Ishikawa (cell line): ENCODE data around the gene POLR3K.

Experiments
- CREB1 ChIP-seq: IDR thresholded peaks from 2 replicates; pipeline ENCODE4 v1.6.1; 2012; ENCODE audit warnings: low read depth
- EGR1 ChIP-seq: IDR thresholded peaks from 2 replicates; pipeline ENCODE4 v1.6.1; 2012
- EP300 ChIP-seq: IDR thresholded peaks from 2 replicates; pipeline ENCODE4 v1.6.1; 2012; ENCODE audit warnings: borderline replicate concordance
- RAD21 ChIP-seq: IDR thresholded peaks from 2 replicates; pipeline ENCODE4 v1.6.1; 2012; ENCODE audit warnings: low read depth
- ZBTB7A ChIP-seq: IDR thresholded peaks from 2 replicates; pipeline ENCODE4 v1.6.1; 2012; ENCODE audit warnings: low read depth

GRCh38 chr16:42691-43090, 10.7 kb downstream of the POLR3K start:
- TF ChIP-seq EP300 (no peak), CREB1 (no peak), EGR1 (no peak), ZBTB7A (no peak), RAD21 (no peak)
